Body of pancreas (tissue), 4 donors: ENCODE results near the gene MTRFR.
"Not testable (repeated sequence)": the region's sequence is repeated elsewhere in the genome, so short reads cannot be mapped to it uniquely, and the experiment has no call there.

Experiments
- CTCF ChIP-seq, 7 experiments: fragments of 450-650 bp in 4 of 7; fragments of 200-600 bp in 3 of 7; sonication (generic) in 3 of 7; IDR thresholded peaks; one replicate each; pipeline ENCODE4 v1.5.1; 2016 to 2019; ENCODE audit warnings: antibody characterized with exemption in 7 of 7
- POLR2A ChIP-seq, 3 donors: fragments of 450-650 bp; IDR thresholded peaks; one replicate each; pipeline ENCODE4 v1.6.1; 2016; ENCODE audit warnings: antibody characterized with exemption in 3 of 3, mild to moderate bottlenecking in 2 of 3

GRCh38 chr12:123207815-123208214 is 25.4 kb upstream of the MTRFR start:
- not testable (repeated sequence) for TF ChIP-seq CTCF, POLR2A (IDR thresholded peaks at IDR 0.05)
